KBM-7 (cell line): ENCODE data around the gene IL20.

Source experiments
- DNase-seq: peaks from one replicate; pipeline ENCODE4 v3.0.0-alpha.2; 2015
- in situ Hi-C: fragments of 300-500 bp; cut with MboI; formaldehyde crosslinking; loops from 2 replicates; pipeline ENCODE4 v1.14.3; 2020; ENCODE audit warnings: low sequenced_read_pairs, low pct_unique_long_range_greater_than_20kb, mixed read lengths

Gene IL20

DNA sequence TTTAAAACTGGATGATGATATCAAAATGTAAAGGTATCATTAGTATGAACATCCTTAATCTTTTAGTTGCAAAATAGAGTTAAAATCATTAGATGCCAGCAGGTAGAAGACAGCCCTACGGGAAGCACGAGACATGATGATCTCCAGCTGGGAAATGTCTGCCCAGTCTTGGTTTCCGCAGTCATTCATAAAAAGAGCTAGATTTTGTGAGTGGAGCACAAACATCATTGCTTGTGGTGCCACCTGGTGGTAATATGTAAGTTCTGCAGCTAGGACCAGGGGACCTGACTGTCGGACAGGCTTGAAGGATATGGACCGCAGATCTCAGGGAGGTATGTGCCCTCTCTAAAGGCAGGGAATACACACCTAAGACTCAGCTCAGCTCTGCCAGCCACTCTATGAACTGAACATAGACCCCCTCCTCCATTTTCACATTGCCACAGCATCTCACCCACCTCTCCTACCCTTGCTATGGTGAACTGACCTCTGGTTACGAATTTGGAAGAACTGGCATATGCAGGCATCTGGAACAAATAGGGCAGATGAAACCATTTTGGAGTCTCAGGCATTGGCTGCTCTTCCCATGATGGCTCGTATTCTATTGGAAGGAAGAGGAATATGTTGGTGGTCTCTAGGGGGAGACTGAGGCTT lies 47.1 kb downstream of the IL20 start:
- DNase-seq: peak; percentile 78
- in situ Hi-C loops: loop anchor here (25.0 kb wide), 1 partner anchor 175 kb away; no protein-coding TSS in a partner anchor

DNA sequence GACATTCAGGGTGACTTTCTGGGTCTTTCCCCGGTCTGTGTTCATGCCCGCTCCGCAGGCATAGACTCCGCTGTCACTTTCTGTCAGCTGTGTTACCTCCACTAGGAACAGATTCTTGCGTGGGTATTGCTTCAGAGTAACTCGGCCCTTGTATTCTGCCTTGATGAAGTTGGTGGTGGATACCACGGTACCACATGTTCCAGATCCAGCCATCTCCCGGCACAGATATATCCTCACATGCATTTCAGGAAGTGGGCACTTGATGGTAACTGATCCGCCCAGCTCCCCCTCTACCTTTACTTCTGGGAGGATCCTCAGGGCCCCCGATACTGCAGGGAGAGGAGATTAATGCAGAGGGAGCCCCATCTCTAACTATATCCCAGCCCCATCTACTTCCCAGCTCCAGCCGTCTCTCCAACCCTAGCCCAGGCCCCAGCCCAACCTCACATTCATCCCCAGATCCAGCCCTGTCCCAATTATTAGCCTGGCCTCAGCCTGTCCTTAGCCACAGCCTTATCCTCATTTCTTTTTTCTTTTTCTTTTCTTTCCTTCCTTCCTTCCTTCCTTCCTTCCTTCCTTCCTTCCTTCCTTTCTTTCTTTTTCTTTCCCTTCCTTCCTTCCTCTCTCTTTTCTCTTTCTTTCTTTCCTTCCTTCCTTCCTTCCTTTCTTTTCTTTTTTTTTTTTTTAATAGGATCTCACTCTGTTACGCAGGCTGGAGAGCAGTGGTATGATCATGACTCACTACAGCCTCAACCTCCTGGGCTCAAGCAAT lies 48.5 kb downstream of the IL20 start:
- in situ Hi-C loops: loop anchor here (25.0 kb wide), 1 partner anchor 177 kb away; no protein-coding TSS in a partner anchor
- no peak for DNase-seq

DNA sequence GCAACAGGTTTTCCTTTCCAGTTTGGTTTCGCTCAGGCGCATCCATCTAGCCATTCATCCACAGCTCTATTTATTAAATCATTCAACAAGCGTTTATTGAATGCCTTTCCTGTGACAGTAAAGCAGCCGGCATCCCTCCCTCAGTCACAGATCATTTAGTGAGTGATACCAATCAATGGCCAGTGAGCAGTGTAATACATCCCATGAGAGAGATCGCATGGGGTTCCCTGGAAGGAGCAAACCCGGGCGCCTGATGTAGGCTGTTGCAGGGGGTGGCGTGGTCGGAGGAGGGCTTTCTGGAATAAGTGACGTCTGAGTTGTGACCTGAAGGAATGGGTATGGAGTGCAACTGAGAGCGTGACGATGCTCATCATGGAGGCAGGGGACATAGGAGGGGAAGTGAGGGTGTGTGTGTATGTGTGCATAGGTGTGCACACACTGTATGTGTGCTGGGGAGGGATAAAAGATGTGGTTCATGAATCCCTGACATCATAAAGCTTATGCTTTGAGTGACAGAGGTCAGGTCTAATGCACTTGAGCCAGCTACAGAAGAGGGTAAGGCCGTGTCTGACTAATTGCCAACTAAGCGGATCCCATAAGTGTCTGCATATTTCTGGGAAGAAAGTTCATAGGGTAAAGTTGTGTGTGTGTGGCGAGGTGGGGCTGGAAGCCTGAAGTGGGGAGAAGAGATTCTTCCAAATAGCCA lies 49.8 kb downstream of the IL20 start:
- DNase-seq: no peak
- in situ Hi-C loops: loop anchor here (25.0 kb wide), 1 partner anchor 178 kb away; no protein-coding TSS in a partner anchor

DNA sequence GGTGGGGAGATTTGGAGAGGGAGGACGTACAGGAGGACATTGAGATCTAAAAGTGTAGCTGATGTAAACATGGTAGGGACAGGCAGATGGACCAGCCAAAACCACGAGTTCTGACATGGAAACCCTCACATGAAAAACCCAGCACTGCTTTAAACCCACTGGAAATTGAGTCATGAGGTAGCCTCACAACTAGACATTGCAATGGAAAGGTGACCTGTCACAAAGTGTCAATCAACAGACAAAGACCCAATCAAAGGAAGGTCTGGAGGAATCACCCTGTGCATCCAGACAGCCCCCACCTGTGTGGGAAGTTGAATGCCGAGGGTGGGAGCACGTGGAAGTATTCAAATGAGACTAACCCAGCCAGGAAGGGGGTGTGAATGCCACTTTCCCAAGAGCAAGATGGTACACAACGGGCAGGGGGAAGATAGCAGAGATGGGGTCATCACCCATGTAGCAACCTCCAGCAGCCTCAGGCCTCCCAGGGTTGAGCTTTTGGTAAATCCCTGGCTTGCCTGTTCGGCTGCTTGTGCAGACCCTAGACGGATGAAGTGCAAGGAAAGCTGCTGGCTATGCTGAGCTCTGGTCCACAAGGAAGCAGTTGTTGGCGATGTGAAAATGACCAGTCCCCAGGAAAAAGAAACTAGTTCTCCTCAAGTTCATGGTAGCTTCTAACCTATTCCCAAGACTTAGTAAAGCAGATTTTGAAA lies 50.7 kb downstream of the IL20 start:
- in situ Hi-C loops: loop anchor here (25.0 kb wide), 1 partner anchor 179 kb away; no protein-coding TSS in a partner anchor
- no peak for DNase-seq

DNA sequence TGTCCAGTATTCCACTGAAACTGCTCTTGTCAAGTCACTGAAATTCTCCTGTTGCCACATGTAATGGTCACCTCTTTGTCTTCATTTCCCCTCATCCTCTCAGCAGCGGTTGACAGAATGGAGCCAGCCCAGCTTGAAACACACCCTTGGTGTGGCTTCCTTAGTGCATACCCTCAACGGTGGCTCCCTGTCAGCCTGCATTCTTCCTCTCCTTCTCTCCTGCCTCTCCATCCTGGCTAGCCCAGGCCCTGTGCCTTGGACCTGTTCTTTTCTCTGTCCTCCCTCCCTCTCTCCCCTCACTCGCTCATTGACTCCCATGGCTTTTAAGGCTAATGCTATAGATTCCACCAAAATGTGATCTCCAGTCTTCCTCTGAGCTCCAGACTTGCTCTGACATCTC lies 52.7 kb downstream of the IL20 start:
- in situ Hi-C loops: loop anchor here (25.0 kb wide), 1 partner anchor 181 kb away; no protein-coding TSS in a partner anchor
- DNase-seq: no peak
